ENCODE results near the gene MISP. TPM values are rescaled to one million over a fixed set of nuclear protein-coding genes. Genes with fewer than 3 reads are reported as not detected.

MISP gene
- total RNA-seq, 1 experiment from 2014 or later, result 0.70 TPM

- H3K27ac Mint-ChIP-seq, result peak overlapping the region; percentile 95
- peaks cover 58% of the 10 kb centered on the region for H3K36me3 Mint-ChIP-seq
- TF ChIP-seq JAZF1 (CRISPR knock-in tag; IDR thresholded peaks at IDR 0.05) (no peak), ATF3 (CRISPR knock-in tag; conservative IDR thresholded peaks at IDR 0.05) (no peak), SOX15 (CRISPR knock-in tag; IDR thresholded peaks at IDR 0.05) (no peak), GABPB1 (CRISPR knock-in tag; IDR thresholded peaks at IDR 0.05) (no peak), ZNF396 (CRISPR knock-in tag; IDR thresholded peaks at IDR 0.05; ENCODE audit: borderline replicate concordance) (no peak), STAT6 (CRISPR knock-in tag; conservative IDR thresholded peaks at IDR 0.05; ENCODE audit: low read depth) (no peak), FOXK1 (CRISPR knock-in tag; IDR thresholded peaks at IDR 0.05) (no peak), AR (CRISPR knock-in tag; IDR thresholded peaks at IDR 0.05) (no peak), JUN (CRISPR knock-in tag; IDR thresholded peaks at IDR 0.05) (no peak), ZBTB21 (CRISPR knock-in tag; IDR thresholded peaks at IDR 0.05; ENCODE audit: borderline replicate concordance) (no peak), TP53 (CRISPR knock-in tag; IDR thresholded peaks at IDR 0.05) (no peak)
- TF ChIP-seq, protein P1, sequence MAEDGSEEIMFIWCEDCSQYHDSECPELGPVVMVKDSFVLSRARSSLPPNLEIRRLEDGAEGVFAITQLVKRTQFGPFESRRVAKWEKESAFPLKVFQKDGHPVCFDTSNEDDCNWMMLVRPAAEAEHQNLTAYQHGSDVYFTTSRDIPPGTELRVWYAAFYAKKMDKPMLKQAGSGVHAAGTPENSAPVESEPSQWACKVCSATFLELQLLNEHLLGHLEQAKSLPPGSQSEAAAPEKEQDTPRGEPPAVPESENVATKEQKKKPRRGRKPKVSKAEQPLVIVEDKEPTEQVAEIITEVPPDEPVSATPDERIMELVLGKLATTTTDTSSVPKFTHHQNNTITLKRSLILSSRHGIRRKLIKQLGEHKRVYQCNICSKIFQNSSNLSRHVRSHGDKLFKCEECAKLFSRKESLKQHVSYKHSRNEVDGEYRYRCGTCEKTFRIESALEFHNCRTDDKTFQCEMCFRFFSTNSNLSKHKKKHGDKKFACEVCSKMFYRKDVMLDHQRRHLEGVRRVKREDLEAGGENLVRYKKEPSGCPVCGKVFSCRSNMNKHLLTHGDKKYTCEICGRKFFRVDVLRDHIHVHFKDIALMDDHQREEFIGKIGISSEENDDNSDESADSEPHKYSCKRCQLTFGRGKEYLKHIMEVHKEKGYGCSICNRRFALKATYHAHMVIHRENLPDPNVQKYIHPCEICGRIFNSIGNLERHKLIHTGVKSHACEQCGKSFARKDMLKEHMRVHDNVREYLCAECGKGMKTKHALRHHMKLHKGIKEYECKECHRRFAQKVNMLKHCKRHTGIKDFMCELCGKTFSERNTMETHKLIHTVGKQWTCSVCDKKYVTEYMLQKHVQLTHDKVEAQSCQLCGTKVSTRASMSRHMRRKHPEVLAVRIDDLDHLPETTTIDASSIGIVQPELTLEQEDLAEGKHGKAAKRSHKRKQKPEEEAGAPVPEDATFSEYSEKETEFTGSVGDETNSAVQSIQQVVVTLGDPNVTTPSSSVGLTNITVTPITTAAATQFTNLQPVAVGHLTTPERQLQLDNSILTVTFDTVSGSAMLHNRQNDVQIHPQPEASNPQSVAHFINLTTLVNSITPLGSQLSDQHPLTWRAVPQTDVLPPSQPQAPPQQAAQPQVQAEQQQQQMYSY (CRISPR knock-in tag; IDR thresholded peaks at IDR 0.05), result no peak
- TF ChIP-seq, protein P2, sequence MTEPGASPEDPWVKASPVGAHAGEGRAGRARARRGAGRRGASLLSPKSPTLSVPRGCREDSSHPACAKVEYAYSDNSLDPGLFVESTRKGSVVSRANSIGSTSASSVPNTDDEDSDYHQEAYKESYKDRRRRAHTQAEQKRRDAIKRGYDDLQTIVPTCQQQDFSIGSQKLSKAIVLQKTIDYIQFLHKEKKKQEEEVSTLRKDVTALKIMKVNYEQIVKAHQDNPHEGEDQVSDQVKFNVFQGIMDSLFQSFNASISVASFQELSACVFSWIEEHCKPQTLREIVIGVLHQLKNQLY (CRISPR knock-in tag; IDR thresholded peaks at IDR 0.05), result no peak
- peak overlapping the region; percentile 46 for H3K4me3 Mint-ChIP-seq
- peaks cover 40% of the 10 kb centered on the region for H3K4me1 Mint-ChIP-seq
- DNase-seq (ENCODE audit: low spot score), result no peak
- H3K9me3 Mint-ChIP-seq, result no peaks in the 10 kb centered on the region
- CTCF ChIA-PET, result interaction anchor here (0.5 kb wide), 1 partner anchor 49 kb away, joined by 4 read pairs; no protein-coding TSS in a partner anchor
- no peak for ATAC-seq
- H3K27me3 Mint-ChIP-seq (ENCODE audit: low read depth), result no peaks in the 10 kb centered on the region
- POLR2A ChIA-PET, result interaction anchor here (0.6 to 0.9 kb wide), 2 partner anchors 9 to 144 kb away, joined by 3 to 5 read pairs; no protein-coding TSS in a partner anchor
Measured at GRCh38 chr19:802498-803098, 51.7 kb downstream of the MISP start.

DNA sequence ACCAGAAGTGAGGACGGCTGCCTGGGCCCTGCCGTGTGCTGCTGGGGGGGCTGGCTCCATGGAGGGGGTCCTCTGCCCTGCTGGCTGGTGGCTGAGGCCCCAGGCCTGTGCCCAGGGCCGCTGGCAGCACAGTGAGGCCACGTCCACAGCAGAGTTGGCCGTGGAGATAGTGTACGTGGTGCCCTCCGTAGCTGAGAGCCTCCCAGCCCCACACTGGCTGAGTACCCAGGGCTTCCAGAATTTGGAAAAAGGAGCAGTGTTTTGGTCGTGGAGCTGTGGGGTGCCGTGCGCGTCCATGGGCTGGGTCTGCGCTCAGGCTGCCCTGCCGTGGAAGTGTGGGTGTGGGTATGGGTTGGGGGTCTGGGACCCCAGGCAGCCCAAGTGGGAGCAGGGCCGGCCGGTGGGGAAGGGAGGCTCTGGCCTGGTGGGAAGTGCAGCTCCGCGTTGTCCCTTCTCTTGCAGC is 52.2 kb downstream of the MISP start:
- CTCF ChIA-PET, result interaction anchor here (0.7 to 1.1 kb wide), 2 partner anchors 34 to 58 kb away, joined by 4 to 5 read pairs; no protein-coding TSS in a partner anchor

More for the DNA sequence above, 52.2 kb downstream of the MISP start:
- H3K27me3 Mint-ChIP-seq (ENCODE audit: low read depth), result no peaks in the 10 kb centered on the region
- ATAC-seq, result no peak
- 0 out of 2 replicates have a peak overlapping the region, but pooled peaks have one; percentile 8 for H3K4me3 Mint-ChIP-seq
- H3K27ac Mint-ChIP-seq, result peak overlapping the region; percentile 95
- POLR2A ChIA-PET, result interaction anchor here (0.9 kb wide), 1 partner anchor 10 kb away, joined by 5 read pairs; no protein-coding TSS in a partner anchor
- peaks cover 63% of the 10 kb centered on the region for H3K36me3 Mint-ChIP-seq
- TF ChIP-seq PRRX2 (CRISPR knock-in tag; IDR thresholded peaks at IDR 0.05), result no peak
- TF ChIP-seq, protein P3, sequence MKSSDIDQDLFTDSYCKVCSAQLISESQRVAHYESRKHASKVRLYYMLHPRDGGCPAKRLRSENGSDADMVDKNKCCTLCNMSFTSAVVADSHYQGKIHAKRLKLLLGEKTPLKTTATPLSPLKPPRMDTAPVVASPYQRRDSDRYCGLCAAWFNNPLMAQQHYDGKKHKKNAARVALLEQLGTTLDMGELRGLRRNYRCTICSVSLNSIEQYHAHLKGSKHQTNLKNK (CRISPR knock-in tag; IDR thresholded peaks at IDR 0.05), result no peak
- TF ChIP-seq ZNF671 (CRISPR knock-in tag; IDR thresholded peaks at IDR 0.05), result no peak
- no peak for TF ChIP-seq STAT6 (CRISPR knock-in tag; conservative IDR thresholded peaks at IDR 0.05; ENCODE audit: low read depth)
- peaks cover 40% of the 10 kb centered on the region for H3K4me1 Mint-ChIP-seq
- no peak for DNase-seq (ENCODE audit: low spot score)
- H3K9me3 Mint-ChIP-seq, result no peaks in the 10 kb centered on the region
